OCI-LY7 (cell line): ENCODE measurements around the gene FOXK1. TPM values are rescaled to one million over a fixed set of nuclear protein-coding genes. Genes with fewer than 3 reads are reported as not detected.

Source experiments
- BruUV-seq: library from RNA; stranded (reverse); fragments of 400-500 nt; replicated peaks from 2 replicates; lab custom pipeline; 2021; lab: Mats Ljungman, UMichigan
- CTCF ChIA-PET: fragments of 300-600 bp; sonication (Branson Sonifier 250); formaldehyde crosslinking; loops from one replicate; lab custom pipeline; 2022; ENCODE audit warnings: antibody characterized with exemption; ENCODE audit not compliant: unreplicated experiment; lab: Charles Lee
- POLR2A ChIA-PET: fragments of 300-600 bp; sonication (Branson Sonifier 250); formaldehyde crosslinking; loops from one replicate; lab custom pipeline; 2022; ENCODE audit warnings: antibody characterized with exemption; lab: Charles Lee
- DNase-seq: peaks from one replicate; pipeline ENCODE4 v3.0.0-alpha.2; 2015; ENCODE audit warnings: low spot score
- H2AFZ ChIP-seq: fragments of 200-600 bp; sonication (generic), shearing (Covaris generic); 2 replicates; pipeline ENCODE4 v1.6.1; 2014; ENCODE audit warnings: mild to moderate bottlenecking, antibody characterized with exemption, low read length, moderate library complexity
- H3K27ac ChIP-seq: fragments of 200-600 bp; sonication (generic); 2 replicates; pipeline ENCODE4 v1.5.1; 2014; ENCODE audit warnings: mixed run types, low read depth, mild to moderate bottlenecking, moderate library complexity, low read length, inconsistent platforms; ENCODE audit not compliant: poor library complexity, severe bottlenecking
- H3K36me3 ChIP-seq: fragments of 200-600 bp; sonication (generic); 2 replicates; pipeline ENCODE4 v1.6.1; 2014; ENCODE audit warnings: mild to moderate bottlenecking, antibody characterized with exemption, low read length, moderate library complexity, mixed read lengths; ENCODE audit not compliant: insufficient read depth
- H3K4me1 ChIP-seq: fragments of 200-600 bp; sonication (generic); 2 replicates; pipeline ENCODE4 v1.5.1; 2014; ENCODE audit warnings: mild to moderate bottlenecking, low read length; ENCODE audit not compliant: insufficient read depth, poor library complexity, severe bottlenecking
- H3K4me2 ChIP-seq: fragments of 200-600 bp; sonication (generic); 2 replicates; pipeline ENCODE4 v1.6.1; 2014; ENCODE audit warnings: mild to moderate bottlenecking, low read length
- H3K4me3 ChIP-seq: fragments of 200-600 bp; sonication (generic); 2 replicates; pipeline ENCODE4 v1.5.1; 2014; ENCODE audit warnings: mild to moderate bottlenecking, low read depth, low read length; ENCODE audit not compliant: poor library complexity, severe bottlenecking
- H3K79me2 ChIP-seq: fragments of 200-600 bp; sonication (generic); 2 replicates; pipeline ENCODE4 v1.6.1; 2016; ENCODE audit warnings: low read depth, mild to moderate bottlenecking, low read length, moderate library complexity, mixed read lengths; ENCODE audit not compliant: insufficient read depth
- H3K9me2 ChIP-seq: fragments of 200-600 bp; sonication (generic); 2 replicates; pipeline ENCODE4 v1.6.1; 2016; ENCODE audit warnings: mild to moderate bottlenecking, low read length, mixed read lengths; ENCODE audit not compliant: insufficient read depth
- H3K9me3 ChIP-seq: fragments of 200-600 bp; sonication (generic); 2 replicates; pipeline ENCODE4 v1.6.1; 2014; ENCODE audit warnings: mild to moderate bottlenecking, mixed run types, low read length, mixed read lengths
- H4K20me1 ChIP-seq: fragments of 200-600 bp; sonication (generic); 2 replicates; pipeline ENCODE4 v1.6.1; 2014; ENCODE audit warnings: mild to moderate bottlenecking, antibody characterized with exemption, low read length, moderate library complexity, mixed read lengths; ENCODE audit not compliant: insufficient read depth
- EZH2phosphoT487 ChIP-seq: fragments of 200-600 bp; sonication (generic); IDR thresholded peaks from 2 replicates; pipeline ENCODE4 v1.6.1; 2018; ENCODE audit warnings: low read depth, borderline replicate concordance, mild to moderate bottlenecking, mixed run types, antibody characterized with exemption, low read length, moderate library complexity, mixed read lengths
- intact Hi-C: fragments of 100-400 bp; cut with micrococcal nuclease; formaldehyde crosslinking; loops from one replicate; pipeline ENCODE4 v1.10.0; 2022; ENCODE audit not compliant: unreplicated experiment
- total RNA-seq, 2 experiments: library from RNA; depleted of rRNA in 1 of 2; stranded (reverse); fragments of >200 nt in 1 of 2; shearing (Covaris generic) in 1 of 2; gene quantifications; 2 replicates each; pipeline ENCODE4 v1.2.3, GENCODE V29; 2014 to 2022
- TF ChIP-seq, protein P1 (sequence below): fragments of 200-600 bp; sonication (generic); conservative IDR thresholded peaks from 2 replicates; pipeline ENCODE4 v1.5.1; 2014; ENCODE audit warnings: mild to moderate bottlenecking, antibody characterized with exemption, low read length, moderate library complexity, mixed read lengths

Gene FOXK1
- total RNA-seq, 2 experiments from 2014 or later, result 17.3 to 34.5 TPM

DNA sequence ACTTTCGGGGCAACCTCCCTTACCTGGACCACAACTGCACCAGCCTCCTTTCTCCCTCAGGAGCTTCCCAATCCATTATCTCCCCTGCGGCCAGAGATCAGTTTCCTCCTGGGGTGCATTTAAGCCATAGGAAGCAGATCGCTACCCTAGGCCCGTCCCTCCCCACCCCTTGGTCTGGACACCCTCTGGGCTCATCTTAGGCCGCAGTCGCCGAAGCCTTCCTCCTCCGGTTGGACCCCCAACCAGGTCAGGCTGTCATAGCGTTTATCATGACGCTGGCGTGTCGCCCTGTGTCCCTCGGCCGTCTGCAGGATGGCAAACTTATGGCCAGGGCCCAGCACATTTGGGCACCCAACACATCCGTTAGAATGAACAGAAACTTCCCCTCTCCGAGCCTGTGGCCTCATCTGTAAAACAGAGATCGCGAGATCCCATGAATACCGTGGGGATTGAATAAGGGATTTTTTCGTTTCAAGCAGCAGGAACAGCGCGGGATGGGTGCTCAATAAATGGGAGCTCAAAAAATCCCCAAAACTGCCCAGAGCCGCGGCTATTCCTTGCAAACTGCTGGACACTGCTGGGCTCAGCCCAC is 92.7 kb downstream of the FOXK1 start:
- DNase-seq, result no peak
- Histone ChIP-seq H4K20me1 (no peaks in the 10 kb centered on the region), H3K36me3 (no peaks in the 10 kb centered on the region), H2AFZ (peak overlapping the region; percentile 93), H3K9me2 (no peaks in the 10 kb centered on the region), H3K79me2 (peaks cover 25% of the 10 kb centered on the region), H3K9me3 (no peaks in the 10 kb centered on the region), H3K4me2 (peak overlapping the region; percentile 97), H3K27ac (peak overlapping the region; percentile 47), H3K4me3 (peak overlapping the region; percentile 100), H3K4me1 (peaks cover 18% of the 10 kb centered on the region)
- ChIA-PET POLR2A (interaction anchor here (0.7 to 2.3 kb wide), 4 partner anchors 25 to 370 kb away, joined by 3 to 9 read pairs (median 6); no protein-coding TSS in a partner anchor), CTCF (no interaction called here)
- TSS peak; percentile 99 for BruUV-seq
- TF ChIP-seq, protein P1, sequence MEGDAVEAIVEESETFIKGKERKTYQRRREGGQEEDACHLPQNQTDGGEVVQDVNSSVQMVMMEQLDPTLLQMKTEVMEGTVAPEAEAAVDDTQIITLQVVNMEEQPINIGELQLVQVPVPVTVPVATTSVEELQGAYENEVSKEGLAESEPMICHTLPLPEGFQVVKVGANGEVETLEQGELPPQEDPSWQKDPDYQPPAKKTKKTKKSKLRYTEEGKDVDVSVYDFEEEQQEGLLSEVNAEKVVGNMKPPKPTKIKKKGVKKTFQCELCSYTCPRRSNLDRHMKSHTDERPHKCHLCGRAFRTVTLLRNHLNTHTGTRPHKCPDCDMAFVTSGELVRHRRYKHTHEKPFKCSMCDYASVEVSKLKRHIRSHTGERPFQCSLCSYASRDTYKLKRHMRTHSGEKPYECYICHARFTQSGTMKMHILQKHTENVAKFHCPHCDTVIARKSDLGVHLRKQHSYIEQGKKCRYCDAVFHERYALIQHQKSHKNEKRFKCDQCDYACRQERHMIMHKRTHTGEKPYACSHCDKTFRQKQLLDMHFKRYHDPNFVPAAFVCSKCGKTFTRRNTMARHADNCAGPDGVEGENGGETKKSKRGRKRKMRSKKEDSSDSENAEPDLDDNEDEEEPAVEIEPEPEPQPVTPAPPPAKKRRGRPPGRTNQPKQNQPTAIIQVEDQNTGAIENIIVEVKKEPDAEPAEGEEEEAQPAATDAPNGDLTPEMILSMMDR, result no peak
- TF ChIP-seq EZH2phosphoT487, result no peak
- intact Hi-C loops, result loop anchor here (10.0 kb wide), 1 partner anchor 200 kb away; no protein-coding TSS in a partner anchor

DNA sequence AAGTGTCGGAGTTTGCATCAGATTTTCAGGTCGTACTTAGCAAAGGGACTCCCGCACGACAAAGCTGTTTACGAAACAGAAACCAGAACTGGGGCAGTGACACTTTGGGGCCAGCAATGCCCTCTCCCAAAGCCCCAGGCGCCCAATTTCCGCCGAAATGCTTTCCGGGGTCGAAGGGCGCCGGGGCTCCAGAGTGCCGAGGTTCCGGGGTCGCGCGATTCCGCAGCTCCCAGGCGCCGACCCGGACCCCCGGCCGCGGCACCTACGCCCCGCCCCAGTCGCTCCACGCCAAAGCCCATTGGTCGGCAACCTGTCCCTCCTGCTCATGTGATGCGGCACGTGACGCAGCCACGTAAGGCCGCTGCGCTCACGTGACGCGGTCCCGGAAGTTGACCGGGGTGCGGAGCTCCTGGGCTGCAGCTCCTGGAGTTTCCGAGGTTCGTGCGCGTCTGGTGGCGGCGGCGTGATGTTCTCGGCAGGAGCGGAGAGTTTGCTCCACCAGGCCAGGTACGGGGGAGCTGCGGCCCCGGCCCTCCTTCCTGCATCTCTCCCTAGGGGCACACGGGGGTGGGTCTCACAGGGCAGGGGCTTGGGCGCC is 93.3 kb downstream of the FOXK1 start, which contains the start of gene AP5Z1:
TSS of gene AP5Z1 (plus strand) at position 374 of the 598 bp plus-strand sequence. CDS start at position 467, 93 bp downstream.
- intact Hi-C loops, result loop anchor here (10.0 kb wide), 1 partner anchor 199 kb away; no protein-coding TSS in a partner anchor
- Histone ChIP-seq H3K4me2 (peak within 1 kb of the TSS; percentile 100), H3K36me3 (no peaks in the 10 kb centered on the region), H3K4me1 (peaks cover 18% of the 10 kb centered on the region), H3K79me2 (peaks cover 25% of the 10 kb centered on the region), H4K20me1 (no peaks in the 10 kb centered on the region), H3K27ac (peak within 1 kb of the TSS; percentile 47), H3K9me2 (no peaks in the 10 kb centered on the region), H2AFZ (peak within 1 kb of the TSS; percentile 93), H3K4me3 (peak within 1 kb of the TSS; percentile 100), H3K9me3 (no peaks in the 10 kb centered on the region)
- peak; percentile 97 for DNase-seq
- BruUV-seq, result no TSS peak
- CTCF ChIA-PET, result no interaction called here
- TF ChIP-seq, protein P1, result no peak
- no peak for TF ChIP-seq EZH2phosphoT487
- POLR2A ChIA-PET, result interaction anchor here (0.7 to 2.3 kb wide), 5 partner anchors 25 to 622 kb away, joined by 3 to 9 read pairs (median 5); no protein-coding TSS in a partner anchor
